K562 (cell line): ENCODE measurements around the gene PLA2G15. TPM values are rescaled to one million over a fixed set of nuclear protein-coding genes. Genes with fewer than 3 reads are reported as not detected.

Experiments used
- ATAC-seq: fragments of 200-7000 bp; cut with Tn5 transposase; 3 replicates; pipeline ENCODE4 v1.9.1; 2020; ENCODE audit warnings: moderate library complexity
- BruUV-seq: library from RNA; stranded (reverse); fragments of 400-500 nt; replicated peaks from 2 replicates; lab custom pipeline; 2021; lab: Mats Ljungman, UMichigan
- CTCF ChIA-PET: fragments of 300-600 bp; formaldehyde crosslinking; extraction: SDS; loops from one replicate; lab custom pipeline; 2021; ENCODE audit warnings: low intra/inter-chr PET ratio; lab: Yijun Ruan, JAX
- POLR2A ChIA-PET: fragments of 300-600, 350-650 bp; sonication (Branson Sonifier 250); formaldehyde crosslinking; extraction: SDS; loops from one replicate; lab custom pipeline; 2021; ENCODE audit warnings: antibody characterized with exemption, inconsistent platforms; lab: Yijun Ruan, JAX
- DNase-seq, 4 experiments: peaks; one replicate each; pipeline versions ENCODE4 v3.0.0 to v3.0.0-alpha.2; 2011 to 2018; ENCODE audit warnings: low spot score in 3 of 4, mixed read lengths in 3 of 4; ENCODE audit errors: extremely low read depth in 1 of 4
- FAIRE-seq: peaks from 2 replicates; lab custom pipeline; 2011; peaks lifted over from hg19 to GRCh38; lab: Jason Lieb, UNC
- H2AFZ ChIP-seq: 2 replicates; pipeline ENCODE4 v1.6.0; 2011; ENCODE audit warnings: low read depth, low read length, control low read depth, inconsistent platforms
- H3K27ac ChIP-seq: fragments of 200-600 bp; 3 replicates; pipeline ENCODE4 v1.8.0; 2011; ENCODE audit warnings: low read depth, mild to moderate bottlenecking, control low read depth, inconsistent platforms, low read length, moderate library complexity, mixed read lengths; ENCODE audit errors: extremely low read depth
- H3K27me3 ChIP-seq, 2 experiments: fragments of 300-600 bp in 1 of 2; 2 replicates in 1 of 2; 3 replicates in 1 of 2; pipeline versions ENCODE4 v1.6.0 to v1.8.0; 2011; ENCODE audit warnings: inconsistent platforms in 2 of 2, low read length in 2 of 2, mild to moderate bottlenecking in 1 of 2, mixed read lengths in 1 of 2, moderate library complexity in 1 of 2; ENCODE audit not compliant: control insufficient read depth in 2 of 2, insufficient read depth in 2 of 2
- H3K36me3 ChIP-seq: fragments of 300-600 bp; 3 replicates; pipeline ENCODE4 v1.8.0; 2011; ENCODE audit warnings: mild to moderate bottlenecking, low read length, inconsistent platforms; ENCODE audit not compliant: control insufficient read depth, insufficient read depth
- H3K4me1 ChIP-seq, 2 experiments: fragments of 200-600 bp in 1 of 2; replicated peaks in 1 of 2; 2 replicates in 1 of 2; 3 replicates in 1 of 2; pipeline versions ENCODE4 v1.5.1 to v1.8.0; 2011; ENCODE audit warnings: inconsistent platforms in 2 of 2, low read length in 2 of 2, mild to moderate bottlenecking in 1 of 2, mixed read lengths in 1 of 2, moderate library complexity in 1 of 2; ENCODE audit not compliant: control insufficient read depth in 2 of 2, insufficient read depth in 2 of 2
- H3K4me2 ChIP-seq: 2 replicates; pipeline ENCODE4 v1.6.1; 2011; ENCODE audit warnings: low read length, control low read depth, inconsistent platforms, mixed read lengths; ENCODE audit not compliant: insufficient read depth
- H3K4me3 ChIP-seq: fragments of 200-600 bp; sonication (generic), shearing (Covaris generic); 2 replicates; pipeline ENCODE4 v1.5.1; 2016; ENCODE audit warnings: control low read depth, inconsistent platforms
- H3K79me2 ChIP-seq: fragments of 200-600 bp; 3 replicates; pipeline ENCODE4 v1.8.0; 2011; ENCODE audit warnings: low read length, inconsistent platforms; ENCODE audit not compliant: control insufficient read depth, insufficient read depth
- H3K9ac ChIP-seq, 2 experiments: 2 replicates each; pipeline versions ENCODE4 v1.6.0 to v1.6.1; 2011; ENCODE audit warnings: low read depth in 2 of 2, low read length in 2 of 2, control low read depth in 1 of 2, inconsistent platforms in 1 of 2, mild to moderate bottlenecking in 1 of 2, mixed read lengths in 1 of 2; ENCODE audit not compliant: insufficient read depth in 1 of 2
- H3K9me1 ChIP-seq: one replicate; pipeline ENCODE4 v1.6.0; 2011; ENCODE audit warnings: inconsistent platforms, mild to moderate bottlenecking, low read length, moderate library complexity; ENCODE audit not compliant: control insufficient read depth, insufficient read depth
- H3K9me3 ChIP-seq: replicated peaks from 2 replicates; pipeline ENCODE4 v1.5.1; 2011; ENCODE audit warnings: low read depth, low read length, inconsistent platforms; ENCODE audit not compliant: control insufficient read depth, insufficient read depth
- H4K20me1 ChIP-seq: replicated peaks from 2 replicates; pipeline ENCODE4 v1.6.1; 2011; ENCODE audit warnings: low read length, inconsistent platforms, mixed read lengths; ENCODE audit not compliant: control insufficient read depth, insufficient read depth
- ERF ChIP-seq: fragments of 450-650 bp; formaldehyde crosslinking; IDR thresholded peaks from 2 replicates; pipeline ENCODE4 v1.4.0; 2020; ENCODE audit warnings: mild to moderate bottlenecking, mixed read lengths
- HOXB6 ChIP-seq: fragments of 250-450 bp; sonication (Bioruptor Pico); IDR thresholded peaks from 2 replicates; pipeline ENCODE4 v1.5.1; 2022; ENCODE audit warnings: mild to moderate bottlenecking, borderline replicate concordance
- JUND ChIP-seq, 2 experiments: IDR thresholded peaks; 2 replicates in 1 of 2; 3 replicates in 1 of 2; pipeline ENCODE4 v1.6.1; 2011; ENCODE audit warnings: borderline replicate concordance in 2 of 2, low read depth in 2 of 2, low read length in 2 of 2, improper control_type of control experiment in 1 of 2, missing biosample characterization in 1 of 2, missing genetic modification characterization in 1 of 2, missing genetic modification reagents in 1 of 2
- POLR2A ChIP-seq: fragments of 450-650 bp; conservative IDR thresholded peaks from 2 replicates; pipeline ENCODE4 v1.6.1; 2016
- POLR2AphosphoS5 ChIP-seq: IDR thresholded peaks from 2 replicates; pipeline ENCODE4 v1.6.1; 2011; ENCODE audit warnings: mild to moderate bottlenecking, low read depth, low read length, moderate library complexity; ENCODE audit not compliant: control insufficient read depth, insufficient read depth
- PRMT5 ChIP-seq: sonication (generic); formaldehyde crosslinking; IDR thresholded peaks from 2 replicates; pipeline ENCODE4 v1.5.0; 2020; ENCODE audit warnings: missing genetic modification reagents
- TAF9B ChIP-seq: fragments of 450-650 bp; IDR thresholded peaks from 2 replicates; pipeline ENCODE4 v1.6.1; 2018; ENCODE audit warnings: mild to moderate bottlenecking; ENCODE audit not compliant: partially characterized antibody
- TBP ChIP-seq: optimal IDR thresholded peaks from 2 replicates; pipeline ENCODE3; 2011; ENCODE audit warnings: low read depth, low read length, improper control_type of control experiment
- ZNF121 ChIP-seq: sonication (generic); formaldehyde crosslinking; conservative IDR thresholded peaks from 2 replicates; pipeline ENCODE4 v1.8.0; 2022; ENCODE audit warnings: missing genetic modification reagents
- ZNF174 ChIP-seq: fragments of 250-450 bp; sonication (Bioruptor Pico); IDR thresholded peaks from 2 replicates; pipeline ENCODE4 v1.4.0; 2020; ENCODE audit warnings: mild to moderate bottlenecking
- ZNF24 ChIP-seq: fragments of 450-650 bp; IDR thresholded peaks from 2 replicates; pipeline ENCODE4 v1.6.1; 2016
- ZNF561 ChIP-seq: fragments of 450-650 bp; formaldehyde crosslinking; conservative IDR thresholded peaks from 2 replicates; pipeline ENCODE4 v1.4.0; 2020; ENCODE audit warnings: mild to moderate bottlenecking, moderate library complexity
- WGBS: fragments of 100-300 bp; shearing (Covaris generic); methylation state at CpG from one replicate; pipeline ENCODE4 v1.1.6; 2016; ENCODE audit warnings: low coverage, mixed read lengths; ENCODE audit not compliant: insufficient coverage; ENCODE audit errors: missing lambda C conversion rate; 5-methylcytosine and 5-hydroxymethylcytosine counted together
- in situ Hi-C: fragments of 300-500 bp; cut with MboI; formaldehyde crosslinking; loops from 4 replicates; pipeline ENCODE4 v1.15.0; 2018; ENCODE audit warnings: inconsistent platforms, mixed read lengths
- intact Hi-C: fragments of 100-400 bp; cut with micrococcal nuclease; formaldehyde crosslinking; loops from 2 replicates; pipeline ENCODE4 v1.14.2; 2022
- polyA plus RNA-seq, 8 experiments: library from polyadenylated mRNA; depleted of rRNA in 4 of 8; stranded (reverse) in 5 of 8; unstranded in 3 of 8; fragments of >200 nt; fragmentation: Nextera tagmentation in 2 of 8; fragmentation: Illumina TruSeq in 1 of 8; extraction: Ambion mirVana in 2 of 8; extraction: Trizol in 1 of 8; gene quantifications; 2 replicates each; pipeline versions ENCODE4 v1.2.1 to v1.2.3, GENCODE V29; 2011 to 2014; ENCODE audit warnings: inconsistent platforms in 1 of 8, missing spikeins in 1 of 8
- total RNA-seq, 7 experiments: library from RNA; depleted of rRNA in 6 of 7; stranded (reverse); fragments of >200 nt in 6 of 7; fragmentation: Illumina TruSeq in 2 of 7; extraction: Trizol in 2 of 7; gene quantifications; 2 replicates each; pipeline versions ENCODE4 v1.2.1 to v1.2.3, GENCODE V29; 2011 to 2021; ENCODE audit warnings: low replicate concordance in 1 of 7
- TF ChIP-seq, protein P1 (sequence below): IDR thresholded peaks from 2 replicates; pipeline ENCODE4 v1.6.1; 2011; ENCODE audit not compliant: insufficient read length; ENCODE audit errors: extremely low read depth

The PLA2G15 gene
- total and polyA plus RNA-seq, 9 of the 15 experiments (the other 6 are each of a cell fraction or from before 2014, with no cell fraction given) = 0.42 to 8.6 (median 4.8) TPM

DNA sequence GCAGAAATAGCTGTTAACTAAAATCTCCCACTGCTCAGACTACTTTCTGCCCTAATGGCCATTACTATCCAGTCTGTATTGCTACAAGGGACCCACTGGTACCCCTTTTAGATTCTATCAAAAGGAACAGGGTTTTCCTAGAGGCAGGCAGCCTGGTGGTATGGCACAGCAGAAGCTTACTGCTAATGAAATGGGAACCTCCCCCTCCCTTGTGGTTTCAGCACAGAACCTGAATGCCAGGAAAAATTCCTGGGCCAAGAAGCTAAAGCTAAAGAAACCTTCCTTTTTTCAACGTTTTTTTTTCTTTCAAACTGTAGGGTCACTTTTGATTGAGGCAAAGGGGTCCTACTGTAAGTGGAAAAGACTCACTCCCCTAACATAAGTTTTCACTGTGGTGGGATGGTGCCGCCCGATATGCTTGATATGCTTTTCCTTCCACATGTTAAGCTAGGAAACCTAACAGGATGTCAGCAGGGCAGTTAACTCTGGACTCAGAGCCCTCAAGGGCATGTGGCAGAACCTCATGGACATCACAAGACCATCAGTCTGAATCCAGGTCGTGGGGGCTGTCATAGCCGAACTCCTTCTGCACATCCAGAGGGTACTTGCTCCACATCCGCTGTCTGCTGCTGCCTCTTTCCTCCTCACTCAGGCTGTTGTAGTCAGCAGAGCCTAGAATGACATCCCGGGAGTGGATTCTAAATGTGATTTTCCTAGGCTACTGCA, 55.7 kb downstream of the PLA2G15 start:
- no peak overlapping the region; the same call in 2 of the 3 replicates for H3K27ac ChIP-seq
- peaks cover 96% of the 10 kb centered on the region for H3K36me3 ChIP-seq
- no peak overlapping the region for H2AFZ ChIP-seq
- BruUV-seq = no TSS peak
- CTCF ChIA-PET = no interaction called here
- no peaks in the 10 kb centered on the region for H3K27me3 ChIP-seq
- H3K9ac ChIP-seq = no peak overlapping the region
- DNase-seq = no peak
- peaks cover 2% of the 10 kb centered on the region for H3K9me1 ChIP-seq
- no peaks in the 10 kb centered on the region for H4K20me1 ChIP-seq
- no peak for ATAC-seq
- in situ Hi-C loops (no loop called here), intact Hi-C loops (no loop called here)
- POLR2A ChIA-PET = interaction anchor here (0.6 to 3.9 kb wide), 8 partner anchors 8 to 22 kb away, joined by 3 to 27 read pairs (median 6); partner anchors contain the start of genes PRMT7 and SLC7A6OS
- FAIRE-seq = no peak
- H3K9me3 ChIP-seq = no peaks in the 10 kb centered on the region
- no peaks in the 10 kb centered on the region for H3K79me2 ChIP-seq
- no peak overlapping the region for H3K4me2 ChIP-seq
- TF ChIP-seq POLR2A = peak; percentile 52
- TF ChIP-seq, protein P1, sequence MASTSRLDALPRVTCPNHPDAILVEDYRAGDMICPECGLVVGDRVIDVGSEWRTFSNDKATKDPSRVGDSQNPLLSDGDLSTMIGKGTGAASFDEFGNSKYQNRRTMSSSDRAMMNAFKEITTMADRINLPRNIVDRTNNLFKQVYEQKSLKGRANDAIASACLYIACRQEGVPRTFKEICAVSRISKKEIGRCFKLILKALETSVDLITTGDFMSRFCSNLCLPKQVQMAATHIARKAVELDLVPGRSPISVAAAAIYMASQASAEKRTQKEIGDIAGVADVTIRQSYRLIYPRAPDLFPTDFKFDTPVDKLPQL = no peak
- TF ChIP-seq POLR2AphosphoS5 = peak; percentile 10; the same call in 1 of the 2 replicates
- no peak overlapping the region for H3K4me3 ChIP-seq
- H3K4me1 ChIP-seq = no peaks in the 10 kb centered on the region
- 82% methylated on average over 7 of the region's 7 CpGs for whole genome bisulfite sequencing

DNA sequence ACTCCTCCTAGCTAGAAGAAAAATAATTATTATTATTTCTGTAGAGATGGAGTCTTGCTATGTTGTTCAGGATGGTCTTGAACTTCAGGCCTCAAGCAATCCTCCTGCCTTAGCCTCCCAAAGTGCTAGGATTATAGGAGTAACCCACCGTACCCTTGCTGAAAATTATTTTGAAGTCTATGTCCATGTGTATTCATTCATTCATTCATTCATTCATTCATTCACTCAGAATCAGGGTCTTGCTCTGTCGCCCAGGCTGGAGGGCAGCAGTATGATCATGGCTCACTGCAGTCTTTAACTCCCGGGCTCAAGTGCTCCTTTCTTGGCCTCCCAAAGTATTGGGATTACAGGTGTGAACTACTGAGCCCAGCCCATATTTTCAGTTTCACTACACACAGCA, 61.5 kb downstream of the PLA2G15 start:
- in situ Hi-C loops = no loop called here
- POLR2A ChIA-PET = interaction anchor here (1.2 to 2.1 kb wide), 2 partner anchors 8 to 12 kb away, joined by 3 to 7 read pairs; no protein-coding TSS in a partner anchor

More for the DNA sequence above, 61.5 kb downstream of the PLA2G15 start:
- no TSS peak for BruUV-seq
- TF ChIP-seq ZNF174 (CRISPR knock-in tag) = no peak
- no peak for TF ChIP-seq JUND (IDR thresholded peaks at IDR 0.05; ENCODE audit: borderline replicate concordance, low read depth, low read length)
- TF ChIP-seq JUND (tag; IDR thresholded peaks at IDR 0.05; ENCODE audit: borderline replicate concordance, low read depth, low read length) = no peak
- TF ChIP-seq PRMT5 = no peak
- TF ChIP-seq TBP = no peak
- peak; percentile 37 for TF ChIP-seq ZNF121
- no peak for TF ChIP-seq HOXB6
- TF ChIP-seq ERF (CRISPR knock-in tag) = no peak
- no peak for TF ChIP-seq ZNF561
- no peak for TF ChIP-seq TAF9B
- TF ChIP-seq ZNF24 = peak; percentile 95
- Histone ChIP-seq H2AFZ (no peak overlapping the region), H3K36me3 (peaks cover 75% of the 10 kb centered on the region), H3K4me2 (no peak overlapping the region), H3K27ac (no peak overlapping the region), H3K9ac (no peak overlapping the region), H3K27me3 (no peaks in the 10 kb centered on the region), H3K79me2 (peaks cover 42% of the 10 kb centered on the region), H3K9me1 (peaks cover 2% of the 10 kb centered on the region), H4K20me1 (no peaks in the 10 kb centered on the region), H3K4me3 (no peak overlapping the region), H3K9me3 (no peaks in the 10 kb centered on the region), H3K4me1 (peaks cover 9 to 21% of the 10 kb centered on the region in 2 experiments; a peak in 3 of 5 replicates)
- CTCF ChIA-PET = no interaction called here
- ATAC-seq (no peak), DNase-seq (no peak), FAIRE-seq (no peak)
- WGBS = 98% methylated on average over 3 of the region's 3 CpGs
- intact Hi-C loops = no loop called here
